Measurements from ENCODE around the gene SNRPN. TPM values are rescaled to one million over a fixed set of nuclear protein-coding genes. Genes with fewer than 3 reads are reported as not detected.
"Not testable (repeated sequence)": the region's sequence is repeated elsewhere in the genome, so short reads cannot be mapped to it uniquely, and the experiment has no call there.

SNRPN gene
- total and polyA plus RNA-seq, 2 experiments from 2014 or later: 225 to 283 TPM

DNA sequence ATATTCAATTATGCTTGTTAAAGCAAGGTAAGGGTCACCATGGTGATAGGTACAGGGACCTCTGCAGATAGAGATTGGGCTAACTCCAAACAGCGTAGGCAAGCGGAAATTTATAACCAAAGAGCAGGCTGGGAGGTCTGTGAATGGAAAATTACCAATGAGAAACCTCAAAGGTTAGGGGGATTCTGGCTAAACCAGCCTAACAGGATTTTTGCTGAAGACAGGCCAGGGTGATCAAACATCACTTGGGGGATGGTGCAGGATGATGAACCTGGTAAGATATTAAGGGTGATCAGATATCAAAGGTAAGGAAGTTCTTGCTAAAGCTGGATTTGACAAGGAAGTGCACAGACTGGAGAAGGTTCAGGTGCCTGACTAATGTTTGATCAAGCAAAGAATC lies 35.3 kb upstream of the SNRPN start:
- H3K27me3 ChIP-seq: no peaks in the 10 kb centered on the region
- peak overlapping the region; percentile 27 for H3K27ac ChIP-seq
- no peaks in the 10 kb centered on the region for H3K79me2 ChIP-seq
- no peaks in the 10 kb centered on the region for H3K4me1 ChIP-seq (ENCODE audit: insufficient read depth)
- no peak for DNase-seq (ENCODE audit: low spot score)
- no peaks in the 10 kb centered on the region for H3K9me3 ChIP-seq (ENCODE audit: low read depth)
- H4K20me1 ChIP-seq (ENCODE audit: insufficient read depth, poor library complexity, severe bottlenecking): no peaks in the 10 kb centered on the region
- no peaks in the 10 kb centered on the region for H3K36me3 ChIP-seq (replicated peaks; ENCODE audit: insufficient read depth, low read depth)
- no peak overlapping the region for H3K4me2 ChIP-seq
- H2AFZ ChIP-seq: no peak overlapping the region
- H3K9me2 ChIP-seq (replicated peaks; ENCODE audit: insufficient read depth): no peaks in the 10 kb centered on the region
- WGBS (ENCODE audit: low lambda C conversion rate, missing lambda C conversion rate): 72% methylated on average over 2 of the region's 2 CpGs
- TF ChIP-seq, protein P1, sequence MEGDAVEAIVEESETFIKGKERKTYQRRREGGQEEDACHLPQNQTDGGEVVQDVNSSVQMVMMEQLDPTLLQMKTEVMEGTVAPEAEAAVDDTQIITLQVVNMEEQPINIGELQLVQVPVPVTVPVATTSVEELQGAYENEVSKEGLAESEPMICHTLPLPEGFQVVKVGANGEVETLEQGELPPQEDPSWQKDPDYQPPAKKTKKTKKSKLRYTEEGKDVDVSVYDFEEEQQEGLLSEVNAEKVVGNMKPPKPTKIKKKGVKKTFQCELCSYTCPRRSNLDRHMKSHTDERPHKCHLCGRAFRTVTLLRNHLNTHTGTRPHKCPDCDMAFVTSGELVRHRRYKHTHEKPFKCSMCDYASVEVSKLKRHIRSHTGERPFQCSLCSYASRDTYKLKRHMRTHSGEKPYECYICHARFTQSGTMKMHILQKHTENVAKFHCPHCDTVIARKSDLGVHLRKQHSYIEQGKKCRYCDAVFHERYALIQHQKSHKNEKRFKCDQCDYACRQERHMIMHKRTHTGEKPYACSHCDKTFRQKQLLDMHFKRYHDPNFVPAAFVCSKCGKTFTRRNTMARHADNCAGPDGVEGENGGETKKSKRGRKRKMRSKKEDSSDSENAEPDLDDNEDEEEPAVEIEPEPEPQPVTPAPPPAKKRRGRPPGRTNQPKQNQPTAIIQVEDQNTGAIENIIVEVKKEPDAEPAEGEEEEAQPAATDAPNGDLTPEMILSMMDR (IDR thresholded peaks at IDR 0.05; ENCODE audit: poor library complexity): no peak
- no peak for TF ChIP-seq EZH2phosphoT487 (IDR thresholded peaks at IDR 0.05; ENCODE audit: low read depth, severe bottlenecking, unreplicated experiment)
- TF ChIP-seq EZH2 (IDR thresholded peaks at IDR 0.05; ENCODE audit: borderline replicate concordance): no peak
- no peak overlapping the region for H3K4me3 ChIP-seq

DNA sequence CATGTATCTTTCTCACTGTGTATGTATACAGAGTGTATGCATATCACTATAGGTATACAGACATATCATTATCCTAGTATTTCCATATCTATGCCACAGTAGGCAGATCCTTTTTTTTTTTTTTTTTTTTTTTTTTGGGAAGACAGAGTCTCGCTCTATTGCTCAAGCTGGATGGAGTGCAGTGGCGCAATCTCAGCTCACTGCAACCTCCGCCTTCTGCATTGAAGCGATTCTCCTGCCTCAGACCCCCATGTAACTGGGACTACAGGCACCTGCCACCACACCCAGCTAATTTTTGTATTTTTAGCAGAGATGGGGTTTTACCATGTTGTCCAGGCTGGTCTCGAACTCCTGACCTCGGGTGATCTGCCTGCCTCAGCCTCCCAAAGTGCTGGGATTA lies 32.0 kb upstream of the SNRPN start:
- H4K20me1 ChIP-seq (ENCODE audit: insufficient read depth, poor library complexity, severe bottlenecking); H3K9me2 ChIP-seq (replicated peaks; ENCODE audit: insufficient read depth); H3K79me2 ChIP-seq; H3K27ac ChIP-seq; DNase-seq (ENCODE audit: low spot score); H3K36me3 ChIP-seq (replicated peaks; ENCODE audit: insufficient read depth, low read depth); H3K27me3 ChIP-seq; H3K9me3 ChIP-seq (ENCODE audit: low read depth); H3K4me2 ChIP-seq; H2AFZ ChIP-seq; H3K4me1 ChIP-seq (ENCODE audit: insufficient read depth); H3K4me3 ChIP-seq: not testable (repeated sequence)
- WGBS (ENCODE audit: low lambda C conversion rate, missing lambda C conversion rate): 90% methylated on average over 6 of the region's 6 CpGs

DNA sequence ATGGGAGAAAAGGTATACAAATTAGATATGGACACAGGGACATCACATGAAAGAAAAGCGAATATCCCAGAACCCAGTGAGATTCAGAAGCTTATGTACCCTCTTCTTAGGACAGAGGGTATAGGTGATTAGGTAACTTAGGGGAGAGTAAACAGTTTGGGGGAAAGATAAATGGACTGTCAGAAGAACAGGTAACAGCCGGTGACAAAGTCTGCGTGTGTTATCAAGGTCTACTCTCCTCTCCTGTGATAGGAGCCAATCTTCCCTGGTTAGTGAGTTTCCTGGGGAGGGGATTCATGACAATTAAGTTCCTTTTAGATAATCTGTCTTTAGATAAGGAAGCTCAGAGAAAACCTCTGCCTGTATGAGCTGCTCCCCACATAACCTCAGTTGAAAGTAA lies 30.6 kb upstream of the SNRPN start:
- no peak for TF ChIP-seq EZH2 (IDR thresholded peaks at IDR 0.05; ENCODE audit: borderline replicate concordance)
- TF ChIP-seq, protein P1 (IDR thresholded peaks at IDR 0.05; ENCODE audit: poor library complexity): no peak
- TF ChIP-seq EZH2phosphoT487 (IDR thresholded peaks at IDR 0.05; ENCODE audit: low read depth, severe bottlenecking, unreplicated experiment): no peak
- Histone ChIP-seq H2AFZ (no peak overlapping the region), H3K36me3 (replicated peaks; ENCODE audit: insufficient read depth, low read depth) (no peaks in the 10 kb centered on the region), H3K9me2 (replicated peaks; ENCODE audit: insufficient read depth) (no peaks in the 10 kb centered on the region), H4K20me1 (ENCODE audit: insufficient read depth, poor library complexity, severe bottlenecking) (no peaks in the 10 kb centered on the region), H3K27me3 (no peaks in the 10 kb centered on the region), H3K4me1 (ENCODE audit: insufficient read depth) (no peaks in the 10 kb centered on the region), H3K4me2 (no peak overlapping the region), H3K4me3 (no peak overlapping the region), H3K79me2 (no peaks in the 10 kb centered on the region), H3K27ac (no peak overlapping the region), H3K9me3 (ENCODE audit: low read depth) (no peaks in the 10 kb centered on the region)
- no peak for DNase-seq (ENCODE audit: low spot score)
- 52% methylated on average over 3 of the region's 3 CpGs for WGBS (ENCODE audit: low lambda C conversion rate, missing lambda C conversion rate)

DNA sequence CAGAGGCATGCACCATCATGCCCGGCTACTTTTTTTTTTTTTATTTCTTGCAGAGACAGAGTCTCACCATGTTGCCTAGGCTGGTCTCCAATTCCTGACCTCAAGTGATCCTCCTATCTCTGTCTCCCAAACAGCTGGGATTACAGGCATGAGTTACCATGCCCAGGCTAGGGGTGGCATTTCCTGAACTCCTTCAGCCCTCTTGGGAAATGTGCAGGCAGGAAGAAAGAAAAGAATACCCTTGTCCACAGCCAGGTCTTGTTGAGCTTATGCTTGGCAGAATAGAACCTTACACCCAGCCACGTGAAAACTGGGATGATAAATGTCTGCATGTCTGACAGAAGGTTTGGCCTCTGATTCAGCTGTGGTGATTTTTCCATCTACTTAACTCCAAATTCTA lies 30.2 kb upstream of the SNRPN start:
- Histone ChIP-seq H3K27ac (no peak overlapping the region), H3K9me3 (ENCODE audit: low read depth) (no peaks in the 10 kb centered on the region), H3K79me2 (no peaks in the 10 kb centered on the region), H3K4me2 (no peak overlapping the region), H3K4me1 (ENCODE audit: insufficient read depth) (no peaks in the 10 kb centered on the region), H4K20me1 (ENCODE audit: insufficient read depth, poor library complexity, severe bottlenecking) (no peaks in the 10 kb centered on the region), H3K27me3 (no peaks in the 10 kb centered on the region), H3K4me3 (no peak overlapping the region), H2AFZ (no peak overlapping the region), H3K36me3 (replicated peaks; ENCODE audit: insufficient read depth, low read depth) (no peaks in the 10 kb centered on the region), H3K9me2 (replicated peaks; ENCODE audit: insufficient read depth) (no peaks in the 10 kb centered on the region)
- TF ChIP-seq EZH2 (IDR thresholded peaks at IDR 0.05; ENCODE audit: borderline replicate concordance): no peak
- TF ChIP-seq EZH2phosphoT487 (IDR thresholded peaks at IDR 0.05; ENCODE audit: low read depth, severe bottlenecking, unreplicated experiment): no peak
- TF ChIP-seq, protein P1 (IDR thresholded peaks at IDR 0.05; ENCODE audit: poor library complexity): no peak
- 69% methylated on average over 2 of the region's 2 CpGs for WGBS (ENCODE audit: low lambda C conversion rate, missing lambda C conversion rate)
- no peak for DNase-seq (ENCODE audit: low spot score)

DNA sequence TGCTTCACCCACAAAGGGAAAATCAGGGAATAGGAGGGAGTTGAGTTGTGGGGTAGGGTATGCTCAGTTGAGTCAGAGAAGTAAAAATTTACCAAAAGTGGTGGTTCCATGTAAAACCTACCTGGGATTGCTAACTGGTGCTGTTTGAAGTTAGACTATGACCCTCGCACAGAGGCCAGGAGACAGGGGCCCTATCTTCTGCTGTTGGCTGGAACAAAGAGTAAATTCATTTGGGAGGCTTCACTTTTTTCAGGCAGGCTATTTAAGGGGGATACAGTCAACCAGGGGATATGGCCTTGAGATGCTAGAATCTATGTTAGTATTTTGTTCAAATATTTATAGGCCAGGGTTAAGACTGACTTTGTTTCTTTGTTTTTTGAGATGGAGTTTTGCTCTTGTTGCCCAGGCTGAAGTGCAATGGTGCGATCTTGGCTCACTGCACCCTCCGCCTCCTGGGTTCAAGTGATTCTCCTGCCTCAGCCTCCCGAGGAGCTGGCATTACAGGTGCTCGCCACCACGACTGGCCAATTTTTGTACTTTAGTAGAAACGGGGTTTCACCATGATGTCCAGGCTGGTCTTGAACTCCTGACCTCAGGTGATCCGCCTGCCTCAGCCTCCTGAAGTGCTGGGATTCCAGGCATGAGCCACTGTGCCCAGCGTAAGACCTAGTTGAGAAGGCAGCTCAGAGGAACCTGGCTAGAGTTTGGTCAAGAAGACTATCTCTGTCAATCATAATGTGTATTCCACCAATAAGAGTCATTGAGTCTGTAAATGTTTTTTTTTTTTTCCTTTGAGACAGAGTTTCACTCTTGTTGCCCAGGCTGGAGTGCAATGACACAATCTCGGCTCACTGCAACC lies 22.7 kb upstream of the SNRPN start:
- not testable (repeated sequence) for H4K20me1 ChIP-seq (ENCODE audit: insufficient read depth, poor library complexity, severe bottlenecking); H3K9me3 ChIP-seq (ENCODE audit: low read depth); H3K4me2 ChIP-seq; H3K79me2 ChIP-seq; H3K36me3 ChIP-seq (replicated peaks; ENCODE audit: insufficient read depth, low read depth); H3K27me3 ChIP-seq; H3K4me1 ChIP-seq (ENCODE audit: insufficient read depth); DNase-seq (ENCODE audit: low spot score); H3K9me2 ChIP-seq (replicated peaks; ENCODE audit: insufficient read depth); H2AFZ ChIP-seq; H3K27ac ChIP-seq; H3K4me3 ChIP-seq
- 87% methylated on average over 10 of the region's 10 CpGs for WGBS (ENCODE audit: low lambda C conversion rate, missing lambda C conversion rate)
